CD4-positive, alpha-beta T cell treated with Interleukin-6 for 4 hours (primary cell): ENCODE results near the gene EMC8.
A peak's percentile ranks its signal among the peaks of the same experiment; 100 is the strongest.
"Not testable (repeated sequence)": the region's sequence is repeated elsewhere in the genome, so short reads cannot be mapped to it uniquely, and the experiment has no call there.

Experiments used
- DNase-seq: peaks from one replicate; pipeline ENCODE4 v3.0.0-alpha.2; 2020; ENCODE audit warnings: mixed read lengths

The EMC8 gene

GRCh38 chr16:85834741-85835140 lies 35.4 kb upstream of the EMC8 start:
- no peak for DNase-seq

- no peak for DNase-seq
Measured at GRCh38 chr16:85833219-85833920, 34.0 kb upstream of the EMC8 start.

GRCh38 chr16:85832570-85833218 lies 33.4 kb upstream of the EMC8 start:
- DNase-seq, result no peak

- DNase-seq, result no peak
Measured at GRCh38 chr16:85830821-85831220, 31.5 kb upstream of the EMC8 start.

- no peak for DNase-seq
Measured at GRCh38 chr16:85829751-85830445, 30.6 kb upstream of the EMC8 start.

- peak; percentile 7 for DNase-seq
Measured at GRCh38 chr16:85829171-85829719, 29.9 kb upstream of the EMC8 start.

GRCh38 chr16:85828166-85828565 lies 28.8 kb upstream of the EMC8 start:
- no peak for DNase-seq

GRCh38 chr16:85826686-85827247 lies 27.4 kb upstream of the EMC8 start:
- DNase-seq, result no peak

- no peak for DNase-seq
Measured at GRCh38 chr16:85825326-85825725, 26.0 kb upstream of the EMC8 start.

GRCh38 chr16:85824161-85825135 lies 25.1 kb upstream of the EMC8 start:
- no peak for DNase-seq

- no peak for DNase-seq
Measured at GRCh38 chr16:85823328-85823920, 24.1 kb upstream of the EMC8 start.

GRCh38 chr16:85822145-85822544 lies 22.8 kb upstream of the EMC8 start:
- no peak for DNase-seq

GRCh38 chr16:85821390-85822135 lies 22.2 kb upstream of the EMC8 start:
- peak; percentile 75 for DNase-seq

GRCh38 chr16:85820604-85821372 lies 21.4 kb upstream of the EMC8 start:
- no peak for DNase-seq

- no peak for DNase-seq
Measured at GRCh38 chr16:85819771-85820170, 20.4 kb upstream of the EMC8 start.

- DNase-seq, result peak; percentile 87
Measured at GRCh38 chr16:85819245-85819644, 19.9 kb upstream of the EMC8 start.

GRCh38 chr16:85817195-85817594 lies 17.9 kb upstream of the EMC8 start:
- not testable (repeated sequence) for DNase-seq

GRCh38 chr16:85816159-85816558 lies 16.8 kb upstream of the EMC8 start:
- no peak for DNase-seq

- no peak for DNase-seq
Measured at GRCh38 chr16:85812811-85813700, 13.7 kb upstream of the EMC8 start.
